ENCODE measurements around the gene CADM2.

CADM2 gene

GRCh38 chr3:85041001-85041400 lies 82.2 kb downstream of the CADM2 start:
- H3K4me3 Mint-ChIP-seq, result no peak overlapping the region
- H3K36me3 Mint-ChIP-seq (ENCODE audit: low read depth), result no peaks in the 10 kb centered on the region
- H3K9me3 Mint-ChIP-seq, result no peaks in the 10 kb centered on the region
- no peak for TF ChIP-seq CTCF (IDR thresholded peaks at IDR 0.05)
- no peak for DNase-seq
- no peak overlapping the region for H3K27ac Mint-ChIP-seq
- no peaks in the 10 kb centered on the region for H3K27me3 Mint-ChIP-seq (ENCODE audit: low read depth, poor library complexity)
- H3K4me1 Mint-ChIP-seq, result no peaks in the 10 kb centered on the region

DNA sequence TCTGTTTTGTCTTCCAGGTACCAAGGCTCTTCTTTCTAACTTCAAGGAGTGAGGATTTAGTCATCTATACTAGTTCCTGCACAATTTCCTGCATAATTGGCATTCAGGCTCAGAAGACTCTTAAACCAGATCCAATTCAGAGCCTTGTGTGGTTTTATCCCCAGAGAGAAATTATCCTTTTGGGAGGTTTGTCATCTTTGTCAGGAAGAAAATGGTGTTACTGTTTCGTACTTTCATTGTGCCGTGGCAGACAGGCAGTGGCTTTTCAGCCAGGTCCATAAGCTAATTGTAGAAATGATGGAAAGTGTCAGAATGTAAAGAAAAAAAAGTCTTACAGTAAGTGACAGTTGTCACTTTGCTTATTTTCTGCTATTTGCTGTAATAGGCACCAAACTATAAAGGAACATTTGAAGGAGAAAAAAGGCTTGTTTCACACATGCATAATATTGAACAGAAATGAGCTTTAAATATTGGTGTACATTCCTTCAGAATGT lies 82.8 kb downstream of the CADM2 start:
- no peaks in the 10 kb centered on the region for H3K27me3 Mint-ChIP-seq (ENCODE audit: low read depth, poor library complexity)
- H3K4me3 Mint-ChIP-seq, result no peak overlapping the region
- no peak for TF ChIP-seq CTCF (IDR thresholded peaks at IDR 0.05)
- no peak overlapping the region for H3K27ac Mint-ChIP-seq
- H3K4me1 Mint-ChIP-seq, result no peaks in the 10 kb centered on the region
- no peaks in the 10 kb centered on the region for H3K36me3 Mint-ChIP-seq (ENCODE audit: low read depth)
- H3K9me3 Mint-ChIP-seq, result no peaks in the 10 kb centered on the region
- DNase-seq, result no peak

- Mint-ChIP-seq H3K36me3 (ENCODE audit: low read depth) (no peaks in the 10 kb centered on the region), H3K4me3 (no peak overlapping the region), H3K4me1 (no peaks in the 10 kb centered on the region), H3K27me3 (ENCODE audit: low read depth, poor library complexity) (no peaks in the 10 kb centered on the region), H3K9me3 (no peaks in the 10 kb centered on the region), H3K27ac (no peak overlapping the region)
- TF ChIP-seq CTCF (IDR thresholded peaks at IDR 0.05), result no peak
- no peak for DNase-seq
Measured at GRCh38 chr3:85050821-85051220, 92.0 kb downstream of the CADM2 start.

- Mint-ChIP-seq H3K27me3 (ENCODE audit: low read depth, poor library complexity) (no peaks in the 10 kb centered on the region), H3K4me3 (no peak overlapping the region), H3K4me1 (no peaks in the 10 kb centered on the region), H3K36me3 (ENCODE audit: low read depth) (no peaks in the 10 kb centered on the region), H3K9me3 (no peaks in the 10 kb centered on the region), H3K27ac (no peak overlapping the region)
- no peak for TF ChIP-seq CTCF (IDR thresholded peaks at IDR 0.05)
- no peak for DNase-seq
Measured at GRCh38 chr3:85051786-85052185, 93.0 kb downstream of the CADM2 start.

DNA sequence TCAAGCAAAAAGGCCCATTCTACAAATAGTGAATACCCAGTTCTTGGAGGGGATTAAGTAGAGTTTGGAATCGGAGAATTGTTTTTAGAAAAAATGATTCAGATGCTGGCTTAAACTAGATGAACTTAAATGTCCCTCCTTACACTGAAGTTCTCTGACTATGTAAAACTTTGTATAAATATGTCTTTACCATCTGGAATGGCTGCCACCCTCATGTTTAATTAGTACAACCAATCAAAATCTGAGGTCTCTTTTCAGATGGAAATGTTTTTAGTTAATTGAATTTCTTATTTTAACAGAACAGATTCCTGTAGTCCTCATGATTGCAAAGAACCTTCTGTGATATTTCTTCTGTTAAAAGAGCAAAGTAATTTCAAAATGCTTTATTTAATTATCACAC lies 94.8 kb downstream of the CADM2 start:
- H3K9me3 Mint-ChIP-seq, result no peaks in the 10 kb centered on the region
- no peaks in the 10 kb centered on the region for H3K36me3 Mint-ChIP-seq (ENCODE audit: low read depth)
- no peak overlapping the region for H3K4me3 Mint-ChIP-seq
- no peaks in the 10 kb centered on the region for H3K4me1 Mint-ChIP-seq
- no peak for TF ChIP-seq CTCF (IDR thresholded peaks at IDR 0.05)
- H3K27me3 Mint-ChIP-seq (ENCODE audit: low read depth, poor library complexity), result no peaks in the 10 kb centered on the region
- H3K27ac Mint-ChIP-seq, result no peak overlapping the region
- DNase-seq, result no peak

DNA sequence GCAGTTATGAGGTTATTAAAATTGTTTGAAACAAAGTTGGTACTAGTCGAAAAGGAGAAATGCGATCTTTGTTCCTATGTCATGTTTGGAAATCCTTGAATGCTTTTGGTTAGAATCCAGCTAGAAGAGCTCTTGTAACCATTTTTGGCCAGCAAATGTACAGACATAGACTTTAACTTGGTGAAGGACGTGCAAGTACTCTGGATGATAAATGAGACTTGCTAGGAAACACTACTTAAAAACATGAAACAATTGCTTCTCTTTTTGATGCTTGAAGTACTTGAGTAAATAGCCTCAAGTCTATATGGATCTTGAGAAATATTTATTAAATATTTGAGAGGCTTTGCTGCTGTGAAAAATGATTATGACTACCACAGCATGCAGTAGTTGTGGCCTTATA lies 95.8 kb downstream of the CADM2 start:
- no peaks in the 10 kb centered on the region for H3K36me3 Mint-ChIP-seq (ENCODE audit: low read depth)
- no peaks in the 10 kb centered on the region for H3K4me1 Mint-ChIP-seq
- no peak for TF ChIP-seq CTCF (IDR thresholded peaks at IDR 0.05)
- no peaks in the 10 kb centered on the region for H3K27me3 Mint-ChIP-seq (ENCODE audit: low read depth, poor library complexity)
- H3K4me3 Mint-ChIP-seq, result no peak overlapping the region
- H3K9me3 Mint-ChIP-seq, result no peaks in the 10 kb centered on the region
- no peak for DNase-seq
- H3K27ac Mint-ChIP-seq, result no peak overlapping the region
